ENCODE data around the gene DLG1. TPM values are rescaled to one million over a fixed set of nuclear protein-coding genes. Genes with fewer than 3 reads are reported as not detected.

DLG1 gene
- polyA plus RNA-seq, 3 donors = 77.3 to 84.0 (median 81.9) TPM

DNA sequence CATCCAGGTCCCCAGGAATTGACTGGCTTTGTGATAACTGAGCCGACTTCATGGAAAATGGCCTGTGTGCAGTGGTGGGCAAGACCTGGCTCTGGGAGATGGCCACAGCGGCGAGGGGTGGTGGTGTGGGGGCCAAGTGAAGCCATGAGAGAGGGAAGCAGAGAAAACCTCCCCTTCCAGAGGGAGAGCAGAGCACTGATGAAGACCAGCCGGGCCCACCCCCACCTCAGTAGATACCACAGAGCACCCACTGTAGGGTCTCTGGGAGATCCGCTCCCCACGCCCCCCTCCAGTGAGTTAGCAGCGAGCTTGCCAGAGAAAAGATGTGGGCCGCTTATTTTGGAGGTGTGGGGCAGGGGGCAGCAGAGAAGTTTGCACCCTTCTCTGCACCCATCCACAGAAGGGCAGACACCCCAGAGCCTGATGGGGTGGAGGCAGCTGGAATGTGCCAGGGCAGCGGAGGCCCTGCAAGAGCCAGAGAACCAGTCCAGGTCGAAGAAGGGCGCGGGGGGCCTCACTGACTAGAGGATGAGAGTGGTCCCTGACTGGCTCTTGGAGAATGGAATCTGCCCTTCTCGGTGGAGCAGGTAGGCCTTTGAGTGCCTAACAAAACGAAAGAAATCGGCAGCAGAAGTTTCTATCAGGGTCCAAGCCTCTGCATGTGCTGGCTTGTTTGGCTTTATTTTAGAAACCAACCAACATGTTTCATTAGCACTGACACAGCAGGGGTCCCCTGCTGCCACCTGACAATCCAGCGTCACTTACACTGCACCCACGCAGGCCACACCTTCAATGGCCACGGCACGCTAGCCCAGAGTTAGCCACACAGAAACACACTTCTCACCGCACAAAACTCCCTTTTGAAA is 297.1 kb downstream of the DLG1 start:
- no peak for DNase-seq (ENCODE audit: extremely low read depth in 1 of 11, low read depth in 9 of 11, low spot score in 4 of 11)

DNA sequence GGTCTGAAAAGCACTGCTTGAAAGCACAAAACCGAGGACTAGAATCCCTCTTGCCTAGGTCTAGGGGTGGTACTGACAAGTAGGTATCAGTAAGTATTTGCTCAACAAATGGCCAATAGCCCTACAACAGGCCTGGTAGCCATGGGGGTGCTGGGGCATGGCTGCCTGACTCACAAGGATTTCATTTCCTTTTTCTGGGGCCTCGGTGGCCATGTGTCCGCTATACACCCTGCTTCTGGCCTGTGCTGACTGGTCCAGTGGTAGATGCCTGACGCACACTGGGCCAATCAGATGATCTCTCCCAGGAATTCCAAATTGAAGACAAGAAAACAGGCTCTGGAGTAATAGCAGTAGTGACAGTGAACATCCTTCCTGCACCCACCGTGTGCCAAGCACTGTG is 298.2 kb downstream of the DLG1 start:
- no peak for DNase-seq (ENCODE audit: extremely low read depth in 1 of 11, low read depth in 9 of 11, low spot score in 4 of 11)

DNA sequence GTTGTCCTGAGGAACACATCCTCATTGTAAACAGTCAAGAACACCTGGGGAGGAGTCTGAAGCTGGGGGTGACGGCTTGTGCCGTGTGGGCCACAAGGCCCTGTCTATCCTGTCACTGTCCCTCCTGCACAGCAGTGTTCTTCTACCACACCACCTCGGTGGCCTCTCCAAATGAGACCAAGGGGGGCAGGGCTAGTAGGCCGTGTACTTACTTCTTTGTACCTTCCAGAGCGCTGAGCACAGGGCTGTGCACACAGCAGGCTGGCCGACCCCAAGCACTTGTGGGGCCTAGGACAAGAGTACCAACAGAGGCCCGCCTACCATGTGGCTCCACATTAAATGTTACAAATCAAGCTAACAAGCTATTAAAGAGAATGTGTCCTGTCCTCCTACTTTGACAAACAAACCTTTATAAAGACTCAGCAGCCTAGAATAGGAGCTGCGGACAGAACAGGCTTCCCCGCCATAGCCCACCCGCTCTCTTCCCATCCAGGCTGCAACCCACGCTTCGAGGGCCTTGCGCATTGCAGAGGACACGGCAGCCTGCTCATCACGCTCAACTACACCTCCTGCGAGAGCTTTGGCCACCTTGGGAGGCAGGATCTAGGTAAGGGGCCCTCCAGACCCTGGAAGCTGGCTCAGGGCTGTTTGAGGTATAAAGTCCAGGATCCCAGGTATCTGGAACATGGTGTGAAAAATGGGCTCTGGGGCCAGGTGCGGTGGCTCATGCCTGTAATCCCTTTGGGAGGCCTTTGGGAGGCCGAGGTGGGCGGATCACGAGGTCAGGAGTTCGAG is 299.2 kb downstream of the DLG1 start:
- no peak for DNase-seq (ENCODE audit: extremely low read depth in 1 of 11, low read depth in 9 of 11, low spot score in 4 of 11)

DNA sequence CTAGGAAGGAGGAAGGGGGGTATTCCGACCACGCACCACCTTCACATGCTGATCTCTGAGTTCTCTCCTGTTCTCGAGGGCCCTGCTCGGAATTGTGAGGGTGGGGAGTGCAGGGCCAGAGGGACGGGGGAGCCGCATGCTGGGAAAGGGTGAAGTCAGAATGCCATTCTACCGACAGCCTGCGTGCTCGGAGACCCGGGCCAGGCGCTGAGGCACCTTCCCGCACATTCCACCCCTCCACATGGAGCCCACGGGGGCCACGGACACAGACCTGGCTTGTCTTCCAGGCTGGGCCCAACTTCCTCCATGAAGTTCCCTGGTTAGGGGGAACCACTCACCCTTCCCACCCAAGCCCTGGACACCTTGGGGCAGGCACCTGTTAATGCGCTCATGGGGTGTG is 301.1 kb downstream of the DLG1 start:
- DNase-seq (ENCODE audit: extremely low read depth in 1 of 11, low read depth in 9 of 11, low spot score in 4 of 11) = no peak

DNA sequence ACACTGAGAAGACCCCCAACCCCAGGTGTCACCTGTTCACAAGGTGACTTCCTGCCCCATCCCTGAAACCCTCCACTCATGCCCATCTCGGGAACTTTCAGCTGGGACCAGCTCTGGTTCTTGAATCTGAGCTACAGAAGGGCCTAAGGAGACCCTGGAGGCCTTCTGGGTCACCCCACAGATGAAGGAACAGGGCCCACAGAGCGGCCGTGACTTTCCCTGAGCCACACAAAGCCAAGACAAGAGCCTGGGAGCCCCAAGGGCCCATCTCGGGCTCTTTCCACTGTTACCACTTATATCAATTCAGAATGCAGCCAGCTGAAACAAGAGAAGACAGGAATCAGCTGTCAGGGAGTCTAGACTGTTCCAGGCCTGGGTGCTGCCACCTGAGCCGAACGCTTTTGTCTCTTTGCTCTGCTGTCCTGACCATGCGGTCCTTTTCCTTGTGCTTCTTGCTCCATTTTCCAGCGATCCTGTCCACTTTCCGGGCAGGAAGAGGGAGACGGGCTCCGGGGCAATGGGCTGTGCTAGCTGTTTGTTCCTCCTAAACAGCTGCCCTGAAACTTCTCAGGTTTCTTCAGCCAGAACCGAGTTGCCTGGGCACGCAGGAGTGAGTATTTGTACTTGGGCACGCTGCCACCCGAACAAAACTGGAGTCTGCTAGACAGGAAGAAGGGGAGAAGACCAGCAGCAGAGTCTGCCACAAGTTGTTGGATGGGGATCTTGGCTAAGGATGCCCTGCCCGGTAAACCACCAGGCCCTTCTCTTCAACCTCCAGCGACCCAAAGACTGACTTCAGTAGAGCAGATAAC is 301.8 kb downstream of the DLG1 start:
- no peak for DNase-seq (ENCODE audit: extremely low read depth in 1 of 11, low read depth in 9 of 11, low spot score in 4 of 11)

DNA sequence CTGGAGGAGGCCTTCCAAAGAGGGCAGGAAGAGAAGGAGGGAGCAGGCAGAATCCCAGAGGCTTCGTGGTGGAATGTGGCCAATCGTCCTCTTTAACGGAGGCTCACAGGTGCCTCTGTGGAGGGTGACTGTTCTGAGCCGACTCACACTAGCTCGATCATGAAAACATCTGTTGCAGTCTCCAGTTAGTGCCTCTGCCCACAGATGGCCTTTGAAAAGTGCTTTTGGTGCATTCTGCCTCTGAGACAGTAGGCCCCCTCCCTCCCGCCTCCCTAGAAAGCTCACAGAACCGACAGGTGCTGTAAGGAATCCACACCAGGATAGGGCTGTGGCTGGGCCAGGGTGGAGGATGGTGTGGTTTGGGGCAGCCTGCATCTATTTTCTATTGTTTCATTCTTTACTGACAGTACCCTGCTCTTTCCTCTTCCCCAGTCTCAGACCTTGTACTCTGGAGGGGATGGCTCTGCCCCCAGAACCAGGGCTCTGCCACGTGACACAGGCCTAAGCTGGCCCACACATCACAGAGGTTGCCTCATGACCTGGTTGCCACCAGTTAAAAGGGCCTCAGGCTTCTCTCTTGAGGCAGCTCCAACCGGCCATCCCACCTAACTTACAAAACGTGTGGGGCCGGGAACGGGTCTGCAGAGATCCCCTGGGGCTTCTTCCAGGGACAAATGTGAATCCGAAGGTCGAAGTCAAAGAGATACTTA is 302.6 kb downstream of the DLG1 start:
- DNase-seq (ENCODE audit: extremely low read depth in 1 of 11, low read depth in 9 of 11, low spot score in 4 of 11) = no peak

DNA sequence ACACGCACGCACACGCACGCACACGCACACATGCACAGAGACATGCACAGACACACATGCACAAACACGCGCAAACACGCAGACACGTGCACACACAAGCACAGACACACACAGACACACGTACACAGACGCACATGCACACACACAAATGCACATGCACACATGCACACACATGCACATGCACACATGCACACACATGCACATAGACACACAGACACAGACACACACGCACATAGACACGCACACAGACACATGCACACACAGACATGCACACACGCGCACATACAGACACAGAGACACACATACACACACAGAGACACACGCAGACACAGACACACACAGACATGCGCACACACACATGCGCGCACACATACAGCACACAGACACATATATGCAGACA is 303.4 kb downstream of the DLG1 start:
- DNase-seq (ENCODE audit: extremely low read depth in 1 of 11, low read depth in 9 of 11, low spot score in 4 of 11) = no peak

DNA sequence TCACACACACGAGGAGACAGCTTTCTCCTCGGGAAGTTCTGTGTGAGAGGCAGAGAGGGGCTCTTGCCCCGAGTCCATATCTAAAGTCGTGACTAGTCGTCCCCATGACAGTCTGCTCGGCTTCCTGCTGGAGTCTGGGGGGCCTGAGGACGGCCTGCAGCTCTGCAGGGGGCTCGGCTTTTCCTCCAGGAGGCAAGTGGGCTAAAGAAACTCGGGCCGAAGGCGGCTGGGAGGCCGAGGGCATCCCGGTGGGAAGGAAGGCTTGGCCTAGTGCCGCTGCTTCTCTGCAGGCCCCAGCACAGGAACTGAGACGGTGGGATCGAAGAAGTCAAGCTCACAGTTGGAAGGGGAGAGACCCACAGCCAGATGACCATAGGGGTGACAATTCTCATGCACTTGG is 304.4 kb downstream of the DLG1 start:
- DNase-seq (ENCODE audit: extremely low read depth in 1 of 11, low read depth in 9 of 11, low spot score in 4 of 11) = no peak

All from renal cortex interstitium (tissue), 11 donors.